ENCODE data around the gene METRNL. TPM values are rescaled to one million over a fixed set of nuclear protein-coding genes. Genes with fewer than 3 reads are reported as not detected.
"Not testable (repeated sequence)": the region's sequence is repeated elsewhere in the genome, so short reads cannot be mapped to it uniquely, and the experiment has no call there.

Gene METRNL
- total RNA-seq, 4 donors from 2014 or later = 25.0 to 44.4 (median 35.8) TPM

GRCh38 chr17:83137523-83137922, 58.1 kb downstream of the METRNL start:
- Histone ChIP-seq H3K27me3 (no peaks in the 10 kb centered on the region), H3K9me3 (no peaks in the 10 kb centered on the region), H3K4me3 (no peak overlapping the region), H3K4me1 (no peaks in the 10 kb centered on the region), H3K36me3 (no peaks in the 10 kb centered on the region), H3K27ac (no peak overlapping the region)
- TF ChIP-seq POLR2A (IDR thresholded peaks at IDR 0.05) (no peak), CTCF (IDR thresholded peaks at IDR 0.05) (no peak)
- DNase-seq = no peak
- intact Hi-C loops (cut with DNase I; ENCODE audit: low total_unique reads) = no loop called here

- TF ChIP-seq POLR2A (IDR thresholded peaks at IDR 0.05) (no peak), CTCF (IDR thresholded peaks at IDR 0.05) (no peak)
- DNase-seq = no peak
Measured at GRCh38 chr17:83138820-83139219, 59.4 kb downstream of the METRNL start.

GRCh38 chr17:83139541-83140248, 60.3 kb downstream of the METRNL start:
- peak in 1 of 2 donors; percentile 7 for DNase-seq

More at GRCh38 chr17:83138820-83139219, 59.4 kb downstream of the METRNL start:
- H3K9me3 ChIP-seq = no peaks in the 10 kb centered on the region
- H3K27me3 ChIP-seq = no peaks in the 10 kb centered on the region
- no peak overlapping the region for H3K27ac ChIP-seq
- H3K4me3 ChIP-seq = no peak overlapping the region
- H3K36me3 ChIP-seq = no peaks in the 10 kb centered on the region
- intact Hi-C loops (cut with DNase I; ENCODE audit: low total_unique reads) = no loop called here
- no peaks in the 10 kb centered on the region for H3K4me1 ChIP-seq

GRCh38 chr17:83140249-83140566, 60.8 kb downstream of the METRNL start:
- H3K9me3 ChIP-seq; DNase-seq; H3K27ac ChIP-seq; H3K36me3 ChIP-seq; H3K4me1 ChIP-seq; H3K4me3 ChIP-seq; H3K27me3 ChIP-seq; intact Hi-C loops (cut with DNase I; ENCODE audit: low total_unique reads): not testable (repeated sequence)

More at GRCh38 chr17:83139541-83140248, 60.3 kb downstream of the METRNL start:
- H3K4me3 ChIP-seq; H3K27ac ChIP-seq; H3K27me3 ChIP-seq; H3K36me3 ChIP-seq; H3K4me1 ChIP-seq; H3K9me3 ChIP-seq; intact Hi-C loops (cut with DNase I; ENCODE audit: low total_unique reads): not testable (repeated sequence)

GRCh38 chr17:83142619-83143018, 63.2 kb downstream of the METRNL start:
- Histone ChIP-seq H3K36me3 (no peaks in the 10 kb centered on the region), H3K4me1 (peaks cover 0 to 5% of the 10 kb centered on the region in 2 donors), H3K4me3 (no peak overlapping the region), H3K9me3 (no peaks in the 10 kb centered on the region), H3K27me3 (no peaks in the 10 kb centered on the region), H3K27ac (no peak overlapping the region)
- TF ChIP-seq POLR2A (IDR thresholded peaks at IDR 0.05) = no peak
- TF ChIP-seq CTCF (IDR thresholded peaks at IDR 0.05) = no peak
- intact Hi-C loops (cut with DNase I; ENCODE audit: low total_unique reads) = no loop called here
- no peak for DNase-seq

GRCh38 chr17:83143817-83144231, 64.4 kb downstream of the METRNL start:
- H3K4me3 ChIP-seq = no peak overlapping the region
- H3K4me1 ChIP-seq = peaks cover 0 to 5% of the 10 kb centered on the region in 2 donors
- no peaks in the 10 kb centered on the region for H3K36me3 ChIP-seq
- TF ChIP-seq POLR2A (IDR thresholded peaks at IDR 0.05) (no peak), CTCF (IDR thresholded peaks at IDR 0.05) (no peak)
- no peak for DNase-seq
- no peaks in the 10 kb centered on the region for H3K27me3 ChIP-seq
- intact Hi-C loops (cut with DNase I; ENCODE audit: low total_unique reads) = no loop called here
- no peaks in the 10 kb centered on the region for H3K9me3 ChIP-seq
- H3K27ac ChIP-seq = peak overlapping the region in 1 of 2 donors; percentile 49

Other genes with a start within 250 kb of the METRNL start
- gene ZNF750, start 239.6 kb upstream of the METRNL start, total RNA-seq = under 1 TPM in 2 of 4 donors, not detected in 2; under 0.01 to 0.07 TPM

Measured in uterus (tissue), 4 donors.